HEK293 (cell line): Measurements from ENCODE around the gene AMMECR1.

ENCODE experiments used
- CTCF ChIA-PET: fragments of 350-600 bp; formaldehyde crosslinking; extraction: SDS; loops from one replicate; lab custom pipeline; 2021; ENCODE audit warnings: antibody characterized with exemption; lab: Yijun Ruan, JAX
- POLR2A ChIA-PET: fragments of 300-600 bp; formaldehyde crosslinking; extraction: SDS; loops from one replicate; lab custom pipeline; 2020; ENCODE audit warnings: antibody characterized with exemption, inconsistent platforms; lab: Yijun Ruan, JAX
- H3K27ac ChIP-seq: fragments of 200-500 bp; sonication (Bioruptor generic); 2 replicates; pipeline ENCODE4 v1.5.1; 2014; ENCODE audit warnings: low read depth, low read length, control low read depth, inconsistent platforms; ENCODE audit errors: extremely low read depth
- H3K36me3 ChIP-seq, 2 experiments: fragments of 200-500 bp in 1 of 2; sonication (Bioruptor generic) in 1 of 2; 1 replicate in 1 of 2; 2 replicates in 1 of 2; pipeline ENCODE4 v1.5.1; 2014 to 2017; ENCODE audit warnings: inconsistent platforms in 2 of 2, low read length in 2 of 2; ENCODE audit not compliant: control insufficient read depth in 2 of 2, insufficient read depth in 1 of 2
- H3K4me1 ChIP-seq: fragments of 200-500 bp; sonication (Bioruptor generic); 2 replicates; pipeline ENCODE4 v1.5.1; 2014; ENCODE audit warnings: mild to moderate bottlenecking, low read length, inconsistent platforms; ENCODE audit not compliant: control insufficient read depth, insufficient read depth
- H3K4me3 ChIP-seq: 2 replicates; pipeline ENCODE4 v1.5.1; 2011; ENCODE audit warnings: low read depth, mild to moderate bottlenecking, control low read depth, low read length, moderate library complexity
- H3K9me3 ChIP-seq: fragments of 200-500 bp; sonication (Bioruptor generic); 2 replicates; pipeline ENCODE4 v1.5.1; 2014; ENCODE audit warnings: low read depth, low read length, inconsistent platforms; ENCODE audit not compliant: control insufficient read depth, insufficient read depth
- AEBP2 ChIP-seq: fragments of 450-650 bp; formaldehyde crosslinking; IDR thresholded peaks from 2 replicates; pipeline ENCODE4 v1.5.1; 2016; ENCODE audit warnings: missing biosample characterization, missing genetic modification characterization, borderline replicate concordance
- GFI1B ChIP-seq: fragments of 450-650 bp; formaldehyde crosslinking; IDR thresholded peaks from 2 replicates; pipeline ENCODE4 v1.5.1; 2016; ENCODE audit warnings: missing biosample characterization, missing genetic modification characterization
- INSM2 ChIP-seq: fragments of 450-650 bp; formaldehyde crosslinking; IDR thresholded peaks from 2 replicates; pipeline ENCODE4 v1.5.1; 2016; ENCODE audit warnings: missing biosample characterization, missing genetic modification characterization
- MEIS1 ChIP-seq: sonication (generic); formaldehyde crosslinking; IDR thresholded peaks from 2 replicates; pipeline ENCODE4 v1.8.1; 2022; ENCODE audit warnings: missing genetic modification reagents, mild to moderate bottlenecking, borderline replicate concordance
- PRDM6 ChIP-seq: fragments of 450-650 bp; formaldehyde crosslinking; IDR thresholded peaks from 2 replicates; pipeline ENCODE4 v1.5.1; 2017; ENCODE audit warnings: missing biosample characterization, missing genetic modification characterization
- SETDB1 ChIP-seq: IDR thresholded peaks from one replicate; pipeline ENCODE4 v1.6.1; 2017; ENCODE audit warnings: mild to moderate bottlenecking, low read length, moderate library complexity, mixed read lengths; ENCODE audit not compliant: insufficient read length
- SP2 ChIP-seq: fragments of 450-650 bp; formaldehyde crosslinking; IDR thresholded peaks from 2 replicates; pipeline ENCODE4 v1.5.1; 2016; ENCODE audit warnings: missing biosample characterization, missing genetic modification characterization
- TSHZ1 ChIP-seq: fragments of 450-650 bp; formaldehyde crosslinking; IDR thresholded peaks from 2 replicates; pipeline ENCODE4 v1.5.1; 2016; ENCODE audit warnings: missing biosample characterization, missing genetic modification characterization, borderline replicate concordance
- ZNF174 ChIP-seq: fragments of 450-650 bp; formaldehyde crosslinking; IDR thresholded peaks from 2 replicates; pipeline ENCODE4 v1.5.0; 2017; ENCODE audit warnings: missing biosample characterization, mild to moderate bottlenecking, missing genetic modification characterization
- ZNF184 ChIP-seq: fragments of 450-650 bp; IDR thresholded peaks from 2 replicates; pipeline ENCODE4 v1.5.1; 2018; ENCODE audit warnings: missing biosample characterization, mild to moderate bottlenecking, missing genetic modification characterization
- ZNF202 ChIP-seq: fragments of 450-650 bp; formaldehyde crosslinking; IDR thresholded peaks from 2 replicates; pipeline ENCODE4 v1.5.1; 2016; ENCODE audit warnings: missing biosample characterization, missing genetic modification characterization, borderline replicate concordance
- ZNF214 ChIP-seq: fragments of 450-650 bp; formaldehyde crosslinking; IDR thresholded peaks from 2 replicates; pipeline ENCODE4 v1.5.1; 2017; ENCODE audit warnings: missing biosample characterization, mild to moderate bottlenecking, missing genetic modification characterization, borderline replicate concordance
- ZNF266 ChIP-seq: fragments of 450-650 bp; formaldehyde crosslinking; IDR thresholded peaks from 2 replicates; pipeline ENCODE4 v1.5.1; 2016; ENCODE audit warnings: missing biosample characterization, missing genetic modification characterization, low read depth
- ZNF404 ChIP-seq: fragments of 450-650 bp; formaldehyde crosslinking; IDR thresholded peaks from 2 replicates; pipeline ENCODE4 v1.5.1; 2017; ENCODE audit warnings: missing biosample characterization, missing genetic modification characterization
- ZNF510 ChIP-seq: fragments of 450-650 bp; formaldehyde crosslinking; IDR thresholded peaks from 2 replicates; pipeline ENCODE4 v1.5.1; 2018; ENCODE audit warnings: mild to moderate bottlenecking, missing genetic modification characterization, missing biosample characterization; ENCODE audit not compliant: insufficient replicate concordance
- ZNF639 ChIP-seq: fragments of 450-650 bp; formaldehyde crosslinking; IDR thresholded peaks from 2 replicates; pipeline ENCODE4 v1.5.1; 2016; ENCODE audit warnings: missing biosample characterization, missing genetic modification characterization
- ZNF654 ChIP-seq: fragments of 450-650 bp; formaldehyde crosslinking; IDR thresholded peaks from 2 replicates; pipeline ENCODE4 v1.5.1; 2016; ENCODE audit warnings: low read depth, missing biosample characterization, missing genetic modification characterization
- ZNF677 ChIP-seq: fragments of 450-650 bp; IDR thresholded peaks from 2 replicates; pipeline ENCODE4 v1.5.0; 2018; ENCODE audit warnings: missing biosample characterization, mild to moderate bottlenecking, missing genetic modification characterization, moderate library complexity
- ZNF747 ChIP-seq: fragments of 450-650 bp; formaldehyde crosslinking; IDR thresholded peaks from 2 replicates; pipeline ENCODE4 v1.5.1; 2016; ENCODE audit warnings: missing biosample characterization, missing genetic modification characterization
- ZNF768 ChIP-seq: fragments of 450-650 bp; formaldehyde crosslinking; IDR thresholded peaks from 2 replicates; pipeline ENCODE4 v1.5.1; 2018; ENCODE audit warnings: missing biosample characterization, mild to moderate bottlenecking, missing genetic modification characterization
- ZNF776 ChIP-seq: fragments of 450-650 bp; formaldehyde crosslinking; IDR thresholded peaks from 2 replicates; pipeline ENCODE4 v1.5.0; 2017; ENCODE audit warnings: missing biosample characterization, missing genetic modification characterization, borderline replicate concordance
- ZNF791 ChIP-seq: fragments of 450-650 bp; formaldehyde crosslinking; IDR thresholded peaks from 2 replicates; pipeline ENCODE4 v1.5.1; 2016; ENCODE audit warnings: missing biosample characterization, missing genetic modification characterization

The AMMECR1 gene

GRCh38 chrX:110284159-110284558 lies 33.7 kb downstream of the AMMECR1 start:
- no peak overlapping the region for H3K27ac ChIP-seq
- CTCF ChIA-PET: interaction anchor here (0.6 kb wide), 1 partner anchor 127 kb away, joined by 4 read pairs; no protein-coding TSS in a partner anchor
- TF ChIP-seq ZNF404 (tag by site-specific recombination): no peak
- no peak for TF ChIP-seq ZNF174
- no peak for TF ChIP-seq ZNF214
- no peak for TF ChIP-seq ZNF654 (tag by site-specific recombination)
- no peak for TF ChIP-seq AEBP2 (tag by site-specific recombination)
- POLR2A ChIA-PET: no interaction called here
- H3K4me3 ChIP-seq: no peak overlapping the region
- H3K9me3 ChIP-seq: no peaks in the 10 kb centered on the region
- H3K36me3 ChIP-seq: no peaks in the 10 kb centered on the region
- H3K4me1 ChIP-seq: no peaks in the 10 kb centered on the region

- POLR2A ChIA-PET: no interaction called here
- no peak overlapping the region for H3K27ac ChIP-seq
- H3K4me1 ChIP-seq: no peaks in the 10 kb centered on the region
- no peaks in the 10 kb centered on the region for H3K36me3 ChIP-seq
- CTCF ChIA-PET: interaction anchor here (0.6 to 0.7 kb wide), 2 partner anchors 40 to 386 kb away, joined by 3 read pairs; no protein-coding TSS in a partner anchor
- H3K4me3 ChIP-seq: no peak overlapping the region
- TF ChIP-seq SETDB1 (no peak), GFI1B (tag by site-specific recombination) (no peak), ZNF776 (tag by site-specific recombination) (no peak), MEIS1 (CRISPR knock-in tag) (no peak), PRDM6 (tag by site-specific recombination) (no peak), ZNF677 (tag by site-specific recombination) (no peak), ZNF791 (tag by site-specific recombination) (no peak), ZNF202 (tag by site-specific recombination) (no peak), ZNF768 (tag by site-specific recombination) (no peak), SP2 (tag by site-specific recombination) (no peak)
- no peaks in the 10 kb centered on the region for H3K9me3 ChIP-seq
These were observed 35.0 kb downstream of the AMMECR1 start for GRCh38 chrX:110282922-110283321.

- Histone ChIP-seq H3K27ac (no peak overlapping the region), H3K4me3 (no peak overlapping the region), H3K4me1 (no peaks in the 10 kb centered on the region), H3K9me3 (no peaks in the 10 kb centered on the region), H3K36me3 (no peaks in the 10 kb centered on the region)
- CTCF ChIA-PET: interaction anchor here (0.7 to 1.0 kb wide), 3 partner anchors 11 to 135 kb away, joined by 3 read pairs; no protein-coding TSS in a partner anchor
- POLR2A ChIA-PET: no interaction called here
- TF ChIP-seq ZNF266 (tag by site-specific recombination) (no peak), TSHZ1 (tag by site-specific recombination) (no peak), INSM2 (tag by site-specific recombination) (no peak), ZNF747 (no peak), ZNF639 (tag by site-specific recombination) (no peak), ZNF510 (tag by site-specific recombination) (no peak), ZNF184 (tag by site-specific recombination) (no peak)
These were observed 36.5 kb downstream of the AMMECR1 start for GRCh38 chrX:110281377-110281776.
